Measurements from ENCODE around the gene EFCAB12.

GRCh38 chr3:129378949-129379348, 49.5 kb downstream of the EFCAB12 start:
- no peak for TF ChIP-seq CTCF (CRISPR knock-in tag; IDR thresholded peaks at IDR 0.05)
- TF ChIP-seq ZNF652 (CRISPR knock-in tag; IDR thresholded peaks at IDR 0.05; ENCODE audit: borderline replicate concordance, low read depth), result no peak
- no peak for TF ChIP-seq REST (IDR thresholded peaks at IDR 0.05; ENCODE audit: borderline replicate concordance in 1 of 2, low read depth in 1 of 2, low read length in 2 of 2)
- no peak for TF ChIP-seq NR3C1 (CRISPR knock-in tag; IDR thresholded peaks at IDR 0.05)
- TF ChIP-seq NFIC (IDR thresholded peaks at IDR 0.05; ENCODE audit: low read length), result no peak
- TF ChIP-seq HNRNPK (IDR thresholded peaks at IDR 0.05; ENCODE audit: low read depth, low read length, poor library complexity, severe bottlenecking), result no peak
- TF ChIP-seq ZSCAN12 (CRISPR knock-in tag; IDR thresholded peaks at IDR 0.05), result no peak
- TF ChIP-seq ASH2L (IDR thresholded peaks at IDR 0.05; ENCODE audit: insufficient read length, low read depth, low read length), result no peak
- TF ChIP-seq ZNF354B (CRISPR knock-in tag; IDR thresholded peaks at IDR 0.05), result no peak
- TF ChIP-seq CAMTA2 (CRISPR knock-in tag; IDR thresholded peaks at IDR 0.05; ENCODE audit: borderline replicate concordance), result no peak
- TF ChIP-seq, protein P1, sequence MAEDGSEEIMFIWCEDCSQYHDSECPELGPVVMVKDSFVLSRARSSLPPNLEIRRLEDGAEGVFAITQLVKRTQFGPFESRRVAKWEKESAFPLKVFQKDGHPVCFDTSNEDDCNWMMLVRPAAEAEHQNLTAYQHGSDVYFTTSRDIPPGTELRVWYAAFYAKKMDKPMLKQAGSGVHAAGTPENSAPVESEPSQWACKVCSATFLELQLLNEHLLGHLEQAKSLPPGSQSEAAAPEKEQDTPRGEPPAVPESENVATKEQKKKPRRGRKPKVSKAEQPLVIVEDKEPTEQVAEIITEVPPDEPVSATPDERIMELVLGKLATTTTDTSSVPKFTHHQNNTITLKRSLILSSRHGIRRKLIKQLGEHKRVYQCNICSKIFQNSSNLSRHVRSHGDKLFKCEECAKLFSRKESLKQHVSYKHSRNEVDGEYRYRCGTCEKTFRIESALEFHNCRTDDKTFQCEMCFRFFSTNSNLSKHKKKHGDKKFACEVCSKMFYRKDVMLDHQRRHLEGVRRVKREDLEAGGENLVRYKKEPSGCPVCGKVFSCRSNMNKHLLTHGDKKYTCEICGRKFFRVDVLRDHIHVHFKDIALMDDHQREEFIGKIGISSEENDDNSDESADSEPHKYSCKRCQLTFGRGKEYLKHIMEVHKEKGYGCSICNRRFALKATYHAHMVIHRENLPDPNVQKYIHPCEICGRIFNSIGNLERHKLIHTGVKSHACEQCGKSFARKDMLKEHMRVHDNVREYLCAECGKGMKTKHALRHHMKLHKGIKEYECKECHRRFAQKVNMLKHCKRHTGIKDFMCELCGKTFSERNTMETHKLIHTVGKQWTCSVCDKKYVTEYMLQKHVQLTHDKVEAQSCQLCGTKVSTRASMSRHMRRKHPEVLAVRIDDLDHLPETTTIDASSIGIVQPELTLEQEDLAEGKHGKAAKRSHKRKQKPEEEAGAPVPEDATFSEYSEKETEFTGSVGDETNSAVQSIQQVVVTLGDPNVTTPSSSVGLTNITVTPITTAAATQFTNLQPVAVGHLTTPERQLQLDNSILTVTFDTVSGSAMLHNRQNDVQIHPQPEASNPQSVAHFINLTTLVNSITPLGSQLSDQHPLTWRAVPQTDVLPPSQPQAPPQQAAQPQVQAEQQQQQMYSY (CRISPR knock-in tag; IDR thresholded peaks at IDR 0.05), result no peak
- TF ChIP-seq ZNF451 (CRISPR knock-in tag; IDR thresholded peaks at IDR 0.05), result no peak
- no peak for TF ChIP-seq GABPA (IDR thresholded peaks at IDR 0.05; ENCODE audit: low read depth, low read length)
- no peak for TF ChIP-seq GABPA (CRISPR knock-in tag; IDR thresholded peaks at IDR 0.05; ENCODE audit: low read depth)
- TF ChIP-seq JUND (CRISPR knock-in tag; IDR thresholded peaks at IDR 0.05), result no peak

Measured in HepG2 (cell line).